Suprapubic skin (tissue), 4 donors: ENCODE measurements around the gene MTAP. TPM values are rescaled to one million over a fixed set of nuclear protein-coding genes. Genes with fewer than 3 reads are reported as not detected.

ENCODE experiments used
- DNase-seq, 2 donors: peaks; one replicate each; pipeline ENCODE4 v3.0.0-alpha.2; 2019; ENCODE audit warnings: low spot score in 2 of 2
- H3K27ac ChIP-seq: fragments of 200-600 bp; sonication (generic); one replicate; pipeline ENCODE4 v1.5.1; 2019
- H3K27me3 ChIP-seq: fragments of 200-600 bp; sonication (generic); one replicate; pipeline ENCODE4 v1.5.1; 2019
- H3K36me3 ChIP-seq: fragments of 200-600 bp; sonication (generic); one replicate; pipeline ENCODE4 v1.5.1; 2019
- H3K4me1 ChIP-seq: fragments of 200-600 bp; sonication (generic); one replicate; pipeline ENCODE4 v1.5.1; 2019
- H3K4me3 ChIP-seq: fragments of 200-600 bp; sonication (generic); one replicate; pipeline ENCODE4 v1.5.1; 2019; ENCODE audit warnings: mild to moderate bottlenecking
- H3K9me3 ChIP-seq: fragments of 200-600 bp; sonication (generic); one replicate; pipeline ENCODE4 v1.5.1; 2019
- EP300 ChIP-seq: sonication (generic); formaldehyde crosslinking; IDR thresholded peaks from one replicate; pipeline ENCODE4 v1.6.1; 2017; ENCODE audit warnings: antibody characterized with exemption
- POLR2A ChIP-seq, 2 donors: fragments of 450-650 bp; IDR thresholded peaks; one replicate each; pipeline ENCODE4 v1.6.1; 2017; ENCODE audit warnings: antibody characterized with exemption in 2 of 2, mild to moderate bottlenecking in 2 of 2, moderate library complexity in 2 of 2
- POLR2AphosphoS5 ChIP-seq, 3 donors: sonication (generic); formaldehyde crosslinking; IDR thresholded peaks; one replicate each; pipeline ENCODE4 v1.6.1; 2017; ENCODE audit warnings: antibody characterized with exemption in 3 of 3
- WGBS: methylation state at CpG from one replicate; pipeline ENCODE4 v1.1.5; 2018; 5-methylcytosine and 5-hydroxymethylcytosine counted together
- total RNA-seq, 4 donors: library from RNA; depleted of rRNA; stranded (reverse); fragments of >200 nt; gene quantifications; one replicate each; pipeline ENCODE4 v1.1.0, GENCODE V29; 2016
- TF ChIP-seq, protein P1 (sequence below), 2 donors: fragments of 200-600 bp in 1 of 2; fragments of 450-650 bp in 1 of 2; sonication (generic) in 1 of 2; IDR thresholded peaks; one replicate each; pipeline ENCODE4 v1.5.1; 2016 to 2019; ENCODE audit warnings: antibody characterized with exemption in 2 of 2, mild to moderate bottlenecking in 1 of 2, moderate library complexity in 1 of 2

MTAP gene
- total RNA-seq, 4 donors from 2014 or later = 15.2 to 24.9 (median 22.1) TPM

DNA sequence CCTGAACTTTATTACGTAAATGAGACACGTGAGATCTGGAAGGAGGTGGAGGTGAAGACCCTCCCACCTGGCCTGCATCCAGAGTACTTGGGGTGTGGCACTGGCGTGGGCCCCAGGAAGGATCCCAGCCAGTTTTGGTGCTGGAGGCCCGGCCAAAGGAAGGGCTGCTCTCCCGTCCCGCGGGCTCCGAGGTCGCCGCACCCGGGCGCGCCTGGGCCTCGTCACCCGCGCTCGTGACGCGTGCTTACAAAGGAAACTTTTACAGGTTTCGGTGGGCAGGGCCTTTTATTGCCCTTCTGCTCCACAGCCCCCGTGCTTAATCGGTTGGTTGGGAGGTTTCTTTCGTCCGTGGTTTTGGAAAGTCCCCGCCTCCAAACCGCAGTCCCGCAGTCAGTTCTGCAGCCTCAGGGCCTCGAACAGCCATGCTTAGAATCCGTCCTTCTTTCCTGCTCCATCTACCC is 162.5 kb downstream of the MTAP start:
- DNase-seq = peak in 1 of 2 donors; percentile 75
- no peaks in the 10 kb centered on the region for H3K9me3 ChIP-seq
- no peaks in the 10 kb centered on the region for H3K36me3 ChIP-seq
- TF ChIP-seq POLR2A (IDR thresholded peaks at IDR 0.05) (no peak), POLR2AphosphoS5 (IDR thresholded peaks at IDR 0.05) (no peak), EP300 (no peak)
- TF ChIP-seq, protein P1, sequence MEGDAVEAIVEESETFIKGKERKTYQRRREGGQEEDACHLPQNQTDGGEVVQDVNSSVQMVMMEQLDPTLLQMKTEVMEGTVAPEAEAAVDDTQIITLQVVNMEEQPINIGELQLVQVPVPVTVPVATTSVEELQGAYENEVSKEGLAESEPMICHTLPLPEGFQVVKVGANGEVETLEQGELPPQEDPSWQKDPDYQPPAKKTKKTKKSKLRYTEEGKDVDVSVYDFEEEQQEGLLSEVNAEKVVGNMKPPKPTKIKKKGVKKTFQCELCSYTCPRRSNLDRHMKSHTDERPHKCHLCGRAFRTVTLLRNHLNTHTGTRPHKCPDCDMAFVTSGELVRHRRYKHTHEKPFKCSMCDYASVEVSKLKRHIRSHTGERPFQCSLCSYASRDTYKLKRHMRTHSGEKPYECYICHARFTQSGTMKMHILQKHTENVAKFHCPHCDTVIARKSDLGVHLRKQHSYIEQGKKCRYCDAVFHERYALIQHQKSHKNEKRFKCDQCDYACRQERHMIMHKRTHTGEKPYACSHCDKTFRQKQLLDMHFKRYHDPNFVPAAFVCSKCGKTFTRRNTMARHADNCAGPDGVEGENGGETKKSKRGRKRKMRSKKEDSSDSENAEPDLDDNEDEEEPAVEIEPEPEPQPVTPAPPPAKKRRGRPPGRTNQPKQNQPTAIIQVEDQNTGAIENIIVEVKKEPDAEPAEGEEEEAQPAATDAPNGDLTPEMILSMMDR (IDR thresholded peaks at IDR 0.05) = no peak
- H3K4me1 ChIP-seq = peaks cover 28% of the 10 kb centered on the region
- no peak overlapping the region for H3K27ac ChIP-seq
- H3K4me3 ChIP-seq = peak overlapping the region; percentile 34
- 3% methylated on average over 29 of the region's 29 CpGs for WGBS
- peaks cover 72% of the 10 kb centered on the region for H3K27me3 ChIP-seq

DNA sequence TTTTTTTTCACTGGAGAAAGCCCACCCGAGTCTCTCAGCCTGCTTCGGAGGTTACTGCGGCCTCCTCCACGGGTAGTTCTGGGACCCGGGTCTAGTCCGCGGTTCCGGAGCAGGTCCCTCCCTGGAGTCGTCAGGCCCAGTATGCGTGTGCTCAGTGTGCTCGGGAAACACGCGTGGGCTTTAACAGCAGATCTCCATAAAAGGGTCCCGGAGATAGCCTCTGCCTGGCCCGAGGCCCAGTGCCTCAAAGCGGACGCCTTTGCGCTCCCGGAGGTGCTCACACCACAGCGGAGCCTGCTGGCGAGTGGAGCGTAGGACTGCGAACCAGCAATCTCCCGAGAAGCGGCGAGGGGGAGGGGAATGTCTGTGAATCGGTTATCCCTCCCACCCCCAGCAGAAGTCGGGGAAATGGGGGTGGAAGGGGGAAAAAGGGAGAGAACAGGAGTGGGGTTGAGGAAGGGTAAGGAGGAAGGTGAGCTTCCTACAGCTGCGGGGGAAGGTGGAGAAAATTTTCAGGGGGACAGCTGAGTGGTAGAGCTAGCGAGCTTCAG is 163.0 kb downstream of the MTAP start:
- Histone ChIP-seq H3K4me1 (peaks cover 28% of the 10 kb centered on the region), H3K9me3 (no peaks in the 10 kb centered on the region), H3K27me3 (peaks cover 77% of the 10 kb centered on the region), H3K4me3 (peak overlapping the region; percentile 34), H3K36me3 (no peaks in the 10 kb centered on the region), H3K27ac (no peak overlapping the region)
- no peak for TF ChIP-seq POLR2AphosphoS5 (IDR thresholded peaks at IDR 0.05)
- TF ChIP-seq, protein P1 (IDR thresholded peaks at IDR 0.05) = peak in 1 of 2 donors; percentile 24
- WGBS = 5% methylated on average over 22 of the region's 30 CpGs
- peak in 1 of 2 donors; percentile 79 for DNase-seq

DNA sequence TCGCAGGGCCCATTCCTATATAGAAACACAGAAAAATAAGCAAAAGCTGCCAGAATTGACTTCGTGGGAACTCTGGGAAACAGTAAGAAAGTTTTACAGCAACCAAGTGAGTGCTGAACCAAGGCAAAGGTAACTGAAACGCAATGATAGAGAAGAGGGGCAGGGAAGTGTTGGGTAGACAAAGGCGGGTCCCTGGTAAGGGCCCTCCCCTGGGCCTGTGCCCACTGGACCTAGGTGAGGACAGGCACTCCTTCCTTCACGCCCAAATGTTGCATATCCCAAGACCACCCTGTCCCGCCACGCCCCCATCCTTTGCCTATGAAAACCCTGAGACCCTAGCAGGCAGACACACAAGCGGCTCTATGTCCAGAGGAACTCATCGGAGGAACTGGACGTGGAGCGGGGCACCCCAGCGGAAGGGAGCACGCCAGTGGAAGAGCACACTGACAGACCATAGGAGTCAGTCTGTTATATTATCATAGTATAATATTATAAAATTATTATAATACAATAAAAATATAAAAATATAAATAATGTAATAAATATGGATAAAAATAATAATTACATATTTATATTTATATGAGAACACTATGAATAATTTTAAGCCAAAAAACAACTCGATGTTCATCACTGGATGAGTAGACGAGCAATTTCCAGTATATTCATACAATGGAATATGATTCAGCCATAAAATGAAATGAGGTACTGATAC is 163.9 kb downstream of the MTAP start:
- Histone ChIP-seq H3K36me3 (no peaks in the 10 kb centered on the region), H3K27me3 (peaks cover 85% of the 10 kb centered on the region), H3K4me3 (no peak overlapping the region), H3K27ac (no peak overlapping the region), H3K9me3 (no peaks in the 10 kb centered on the region), H3K4me1 (peaks cover 36% of the 10 kb centered on the region)
- DNase-seq = no peak
- WGBS = 25% methylated on average over 15 of the region's 15 CpGs
- TF ChIP-seq EP300 (no peak), POLR2AphosphoS5 (IDR thresholded peaks at IDR 0.05) (no peak), POLR2A (IDR thresholded peaks at IDR 0.05) (no peak)
- TF ChIP-seq, protein P1 (IDR thresholded peaks at IDR 0.05) = no peak

DNA sequence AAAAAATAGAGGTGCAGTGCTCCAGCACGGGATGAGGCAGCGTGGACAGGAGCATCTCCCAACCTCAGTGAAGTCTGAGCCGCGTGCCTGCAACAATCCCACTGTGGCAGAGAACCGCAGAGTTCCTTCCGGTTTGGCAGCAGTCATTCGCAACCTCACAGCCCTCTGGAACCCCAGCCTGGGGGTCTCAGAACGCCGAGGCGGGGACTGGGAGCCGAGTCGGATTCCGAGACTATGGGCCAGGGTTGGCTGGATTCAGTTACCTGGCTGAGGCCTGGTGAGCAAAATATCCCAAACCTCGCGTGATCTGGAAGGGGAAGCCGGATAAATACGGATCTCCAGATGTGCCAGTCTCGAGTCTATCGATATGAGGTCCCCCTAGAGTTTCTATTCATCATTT is 164.7 kb downstream of the MTAP start:
- 21% methylated on average over 19 of the region's 19 CpGs for WGBS
- DNase-seq = peak in 1 of 2 donors; percentile 66
- TF ChIP-seq, protein P1 (IDR thresholded peaks at IDR 0.05) = no peak
- TF ChIP-seq POLR2A (IDR thresholded peaks at IDR 0.05) = no peak

DNA sequence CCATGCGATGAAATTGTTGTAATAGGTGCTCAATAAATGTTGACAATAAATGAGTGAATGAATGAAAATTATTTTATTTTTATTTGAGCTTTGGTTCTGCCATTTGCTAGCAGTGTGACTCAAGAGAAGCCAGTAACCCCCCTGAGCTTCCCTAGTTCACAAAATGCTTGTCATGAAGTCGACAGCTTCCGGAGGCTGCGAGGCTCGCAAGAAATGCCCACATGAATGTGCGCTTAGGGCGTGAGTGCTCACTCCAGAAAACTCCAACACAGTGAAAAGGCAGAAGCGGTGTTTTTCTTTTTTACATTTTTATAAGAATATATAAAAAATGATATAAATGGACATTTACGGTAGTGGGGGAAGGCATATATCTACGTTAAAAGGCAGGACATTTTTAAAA is 165.3 kb downstream of the MTAP start:
- H3K4me3 ChIP-seq = no peak overlapping the region
- DNase-seq = no peak
- peaks cover 37% of the 10 kb centered on the region for H3K4me1 ChIP-seq
- 33% methylated on average over 10 of the region's 10 CpGs for WGBS
- H3K36me3 ChIP-seq = no peaks in the 10 kb centered on the region
- no peaks in the 10 kb centered on the region for H3K9me3 ChIP-seq
- TF ChIP-seq POLR2A (IDR thresholded peaks at IDR 0.05) (no peak), EP300 (no peak), POLR2AphosphoS5 (IDR thresholded peaks at IDR 0.05) (no peak)
- TF ChIP-seq, protein P1 (IDR thresholded peaks at IDR 0.05) = no peak
- H3K27ac ChIP-seq = no peak overlapping the region
- peaks cover 99% of the 10 kb centered on the region for H3K27me3 ChIP-seq

More for the DNA sequence above, 164.7 kb downstream of the MTAP start:
- Histone ChIP-seq H3K36me3 (no peaks in the 10 kb centered on the region), H3K4me3 (no peak overlapping the region), H3K27ac (no peak overlapping the region), H3K27me3 (peaks cover 94% of the 10 kb centered on the region), H3K4me1 (peaks cover 37% of the 10 kb centered on the region), H3K9me3 (no peaks in the 10 kb centered on the region)
